ENCODE measurements around the gene TMEM231. TPM values are rescaled to one million over a fixed set of nuclear protein-coding genes. Genes with fewer than 3 reads are reported as not detected.
"Not testable (repeated sequence)": the region's sequence is repeated elsewhere in the genome, so short reads cannot be mapped to it uniquely, and the experiment has no call there.

Gene TMEM231
- total RNA-seq, 1 donor from 2014 or later, result 4.7 TPM

DNA sequence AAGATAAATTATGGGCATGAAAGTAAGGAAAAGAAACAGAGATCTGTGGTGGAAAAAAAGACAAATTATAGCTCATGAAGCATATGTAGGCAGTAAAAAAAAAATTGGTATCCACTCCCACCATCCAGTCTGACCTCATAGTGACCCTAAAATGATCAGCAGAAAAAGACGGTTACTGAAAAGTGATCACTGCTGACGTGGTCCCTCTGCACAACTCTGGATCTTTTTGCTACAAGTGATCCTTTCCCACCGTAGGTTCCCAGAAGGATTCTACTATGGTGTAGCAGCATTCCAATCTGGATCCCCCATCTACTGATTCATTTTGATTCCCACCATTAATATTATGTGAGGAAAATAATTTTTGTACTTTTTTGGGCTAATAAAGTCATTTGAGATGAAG lies 49.9 kb downstream of the TMEM231 start:
- intact Hi-C loops (cut with micrococcal nuclease), result no loop called here

DNA sequence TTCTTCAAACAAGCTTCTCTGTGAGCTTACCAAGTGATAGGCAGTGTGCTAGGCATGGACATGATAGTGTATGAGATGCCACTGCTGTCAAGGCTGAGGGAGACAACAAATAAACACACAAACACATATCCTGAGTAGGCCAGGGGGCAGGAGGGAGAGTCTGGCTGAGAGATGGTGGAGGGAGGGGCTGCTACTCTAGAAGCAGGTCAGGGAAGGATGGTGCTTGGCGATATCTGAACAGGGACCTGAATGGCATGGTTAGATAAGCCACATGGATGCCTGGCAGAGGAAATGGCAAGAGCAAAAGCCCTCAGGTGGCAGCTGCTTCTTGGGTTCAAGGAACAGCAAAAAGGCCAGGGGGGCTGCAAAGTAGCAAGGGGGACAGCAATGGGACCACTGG lies 52.3 kb downstream of the TMEM231 start:
- intact Hi-C loops (cut with micrococcal nuclease), result no loop called here
- no peaks in the 10 kb centered on the region for H3K9me3 Mint-ChIP-seq
- no peaks in the 10 kb centered on the region for H3K4me1 Mint-ChIP-seq (ENCODE audit: low read depth)
- H3K27me3 Mint-ChIP-seq (ENCODE audit: insufficient read depth), result peaks cover 14% of the 10 kb centered on the region
- no peaks in the 10 kb centered on the region for H3K36me3 Mint-ChIP-seq (ENCODE audit: low read depth)
- no peak for DNase-seq (ENCODE audit: low spot score)
- H3K4me3 Mint-ChIP-seq, result no peak overlapping the region
- no peak overlapping the region for H3K27ac Mint-ChIP-seq

More for the DNA sequence above, 49.9 kb downstream of the TMEM231 start:
- H3K4me1 Mint-ChIP-seq (ENCODE audit: low read depth), result no peaks in the 10 kb centered on the region
- no peak for DNase-seq (ENCODE audit: low spot score)
- H3K4me3 Mint-ChIP-seq, result no peak overlapping the region
- H3K27ac Mint-ChIP-seq, result no peak overlapping the region
- peaks cover 12% of the 10 kb centered on the region for H3K27me3 Mint-ChIP-seq (ENCODE audit: insufficient read depth)
- no peaks in the 10 kb centered on the region for H3K9me3 Mint-ChIP-seq
- no peaks in the 10 kb centered on the region for H3K36me3 Mint-ChIP-seq (ENCODE audit: low read depth)

DNA sequence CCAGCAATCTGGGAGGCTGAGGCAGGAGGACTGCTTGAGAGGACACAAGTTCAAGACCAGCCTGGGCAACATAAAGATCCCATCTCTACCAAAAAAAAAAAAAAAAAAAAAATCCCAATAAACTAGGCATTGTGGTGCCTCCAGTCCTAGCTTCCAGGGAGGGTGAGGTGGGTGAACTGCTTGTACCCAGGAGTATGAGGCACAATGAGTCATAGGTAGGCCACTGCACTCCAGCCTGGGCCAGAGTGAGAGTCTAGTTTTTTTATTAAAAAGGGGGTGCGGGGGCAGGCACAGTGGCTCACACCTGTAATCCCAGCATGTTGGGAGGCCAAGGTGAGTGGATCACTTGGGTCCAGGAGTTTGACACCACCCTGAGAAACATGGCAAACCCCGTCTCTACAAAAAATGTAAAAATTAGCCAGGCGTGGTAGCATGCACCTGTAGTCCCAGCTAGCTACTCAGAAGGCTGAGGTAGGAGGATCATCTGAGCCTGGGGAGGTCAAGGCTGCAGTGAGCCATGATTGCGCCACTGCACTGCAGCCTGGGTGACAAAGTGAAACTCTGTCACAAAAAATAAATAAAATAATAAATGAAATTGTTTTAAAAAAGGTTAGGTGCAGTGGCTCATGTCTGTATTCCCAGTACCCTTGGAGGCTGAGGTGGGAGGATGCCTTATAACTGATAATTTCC lies 53.0 kb downstream of the TMEM231 start:
- no peak overlapping the region for H3K4me3 Mint-ChIP-seq
- no peaks in the 10 kb centered on the region for H3K36me3 Mint-ChIP-seq (ENCODE audit: low read depth)
- H3K9me3 Mint-ChIP-seq, result no peaks in the 10 kb centered on the region
- intact Hi-C loops (cut with micrococcal nuclease), result no loop called here
- no peak overlapping the region for H3K27ac Mint-ChIP-seq
- peaks cover 15% of the 10 kb centered on the region for H3K27me3 Mint-ChIP-seq (ENCODE audit: insufficient read depth)
- DNase-seq (ENCODE audit: low spot score), result no peak
- H3K4me1 Mint-ChIP-seq (ENCODE audit: low read depth), result no peaks in the 10 kb centered on the region

GRCh38 chr16:75501820-75502219 lies 54.2 kb downstream of the TMEM231 start:
- H3K4me3 Mint-ChIP-seq; H3K36me3 Mint-ChIP-seq (ENCODE audit: low read depth); intact Hi-C loops (cut with micrococcal nuclease); H3K4me1 Mint-ChIP-seq (ENCODE audit: low read depth); H3K9me3 Mint-ChIP-seq; H3K27ac Mint-ChIP-seq; DNase-seq (ENCODE audit: low spot score): not testable (repeated sequence)
- peaks cover 19% of the 10 kb centered on the region for H3K27me3 Mint-ChIP-seq (ENCODE audit: insufficient read depth)

GRCh38 chr16:75501359-75501758 lies 54.7 kb downstream of the TMEM231 start:
- no peaks in the 10 kb centered on the region for H3K9me3 Mint-ChIP-seq
- intact Hi-C loops (cut with micrococcal nuclease), result no loop called here
- H3K27ac Mint-ChIP-seq, result no peak overlapping the region
- H3K36me3 Mint-ChIP-seq (ENCODE audit: low read depth), result no peaks in the 10 kb centered on the region
- DNase-seq (ENCODE audit: low spot score), result no peak
- H3K4me1 Mint-ChIP-seq (ENCODE audit: low read depth), result no peaks in the 10 kb centered on the region
- peaks cover 18% of the 10 kb centered on the region for H3K27me3 Mint-ChIP-seq (ENCODE audit: insufficient read depth)
- H3K4me3 Mint-ChIP-seq, result no peak overlapping the region

GRCh38 chr16:75498605-75499322 lies 57.3 kb downstream of the TMEM231 start:
- H3K27ac Mint-ChIP-seq; H3K36me3 Mint-ChIP-seq (ENCODE audit: low read depth); H3K4me3 Mint-ChIP-seq; DNase-seq (ENCODE audit: low spot score); H3K9me3 Mint-ChIP-seq; intact Hi-C loops (cut with micrococcal nuclease); H3K4me1 Mint-ChIP-seq (ENCODE audit: low read depth): not testable (repeated sequence)
- H3K27me3 Mint-ChIP-seq (ENCODE audit: insufficient read depth), result peaks cover 25% of the 10 kb centered on the region

GRCh38 chr16:75497558-75497957 lies 58.5 kb downstream of the TMEM231 start:
- Mint-ChIP-seq H3K4me1 (ENCODE audit: low read depth) (no peaks in the 10 kb centered on the region), H3K9me3 (no peaks in the 10 kb centered on the region), H3K36me3 (ENCODE audit: low read depth) (no peaks in the 10 kb centered on the region), H3K4me3 (no peak overlapping the region), H3K27me3 (ENCODE audit: insufficient read depth) (peaks cover 30% of the 10 kb centered on the region), H3K27ac (no peak overlapping the region)
- intact Hi-C loops (cut with micrococcal nuclease), result no loop called here
- no peak for DNase-seq (ENCODE audit: low spot score)

GRCh38 chr16:75495076-75495674 lies 60.9 kb downstream of the TMEM231 start, which contains the start of gene CHST6:
Gene CHST6 (minus strand): TSS chr16:75495441. CDS start chr16:75479828, 15,613 bp downstream.
- no peak within 1 kb of the TSS for H3K27ac Mint-ChIP-seq
- no peaks in the 10 kb centered on the region for H3K4me1 Mint-ChIP-seq (ENCODE audit: low read depth)
- H3K9me3 Mint-ChIP-seq, result no peaks in the 10 kb centered on the region
- H3K27me3 Mint-ChIP-seq (ENCODE audit: insufficient read depth), result peaks cover 34% of the 10 kb centered on the region
- DNase-seq (ENCODE audit: low spot score), result no peak
- H3K4me3 Mint-ChIP-seq, result no peak within 1 kb of the TSS
- intact Hi-C loops (cut with micrococcal nuclease), result no loop called here
- H3K36me3 Mint-ChIP-seq (ENCODE audit: low read depth), result no peaks in the 10 kb centered on the region

- H3K4me3 Mint-ChIP-seq, result no peak overlapping the region
- H3K4me1 Mint-ChIP-seq (ENCODE audit: low read depth), result no peaks in the 10 kb centered on the region
- no peak overlapping the region for H3K27ac Mint-ChIP-seq
- DNase-seq (ENCODE audit: low spot score), result no peak
- H3K27me3 Mint-ChIP-seq (ENCODE audit: insufficient read depth), result peaks cover 32% of the 10 kb centered on the region
- no peaks in the 10 kb centered on the region for H3K9me3 Mint-ChIP-seq
- H3K36me3 Mint-ChIP-seq (ENCODE audit: low read depth), result no peaks in the 10 kb centered on the region
- intact Hi-C loops (cut with micrococcal nuclease), result no loop called here
These were observed 61.4 kb downstream of the TMEM231 start for GRCh38 chr16:75494661-75495075.

- intact Hi-C loops (cut with micrococcal nuclease), result no loop called here
- no peak for DNase-seq (ENCODE audit: low spot score)
- no peak overlapping the region for H3K4me3 Mint-ChIP-seq
- no peak overlapping the region for H3K27ac Mint-ChIP-seq
- no peaks in the 10 kb centered on the region for H3K4me1 Mint-ChIP-seq (ENCODE audit: low read depth)
- no peaks in the 10 kb centered on the region for H3K9me3 Mint-ChIP-seq
- H3K27me3 Mint-ChIP-seq (ENCODE audit: insufficient read depth), result peaks cover 30% of the 10 kb centered on the region
- H3K36me3 Mint-ChIP-seq (ENCODE audit: low read depth), result no peaks in the 10 kb centered on the region
These were observed 61.9 kb downstream of the TMEM231 start for GRCh38 chr16:75494184-75494583.

- Mint-ChIP-seq H3K36me3 (ENCODE audit: low read depth) (no peaks in the 10 kb centered on the region), H3K4me1 (ENCODE audit: low read depth) (no peaks in the 10 kb centered on the region), H3K27me3 (ENCODE audit: insufficient read depth) (peaks cover 26% of the 10 kb centered on the region), H3K9me3 (no peaks in the 10 kb centered on the region), H3K27ac (no peak overlapping the region), H3K4me3 (no peak overlapping the region)
- intact Hi-C loops (cut with micrococcal nuclease), result no loop called here
- DNase-seq (ENCODE audit: low spot score), result no peak
These were observed 64.2 kb downstream of the TMEM231 start for GRCh38 chr16:75491876-75492275.

GRCh38 chr16:75488322-75488721 lies 67.7 kb downstream of the TMEM231 start:
- Mint-ChIP-seq H3K36me3 (ENCODE audit: low read depth) (no peaks in the 10 kb centered on the region), H3K4me1 (ENCODE audit: low read depth) (no peaks in the 10 kb centered on the region), H3K9me3 (no peaks in the 10 kb centered on the region), H3K27me3 (ENCODE audit: insufficient read depth) (peaks cover 17% of the 10 kb centered on the region), H3K27ac (no peak overlapping the region), H3K4me3 (no peak overlapping the region)
- intact Hi-C loops (cut with micrococcal nuclease), result no loop called here
- no peak for DNase-seq (ENCODE audit: low spot score)
